GM12891 (cell line): ENCODE measurements around the gene FAM227A.

Experiments used
- PAX5 ChIP-seq: IDR thresholded peaks from 2 replicates; pipeline ENCODE4 v1.6.1; 2011; ENCODE audit warnings: low read length, moderate library complexity, mild to moderate bottlenecking; ENCODE audit not compliant: insufficient read depth, severe bottlenecking
- POLR2A ChIP-seq: IDR thresholded peaks from 2 replicates; pipeline ENCODE4 v1.6.1; 2011; ENCODE audit warnings: low read depth, low read length, control low read depth
- POLR2AphosphoS5 ChIP-seq: IDR thresholded peaks from 2 replicates; pipeline ENCODE4 v1.6.1; 2011; ENCODE audit warnings: low read depth, low read length, control low read depth
- POU2F2 ChIP-seq: IDR thresholded peaks from 2 replicates; pipeline ENCODE4 v1.6.1; 2011; ENCODE audit warnings: low read depth, mild to moderate bottlenecking, control low read depth, low read length, moderate library complexity
- SPI1 ChIP-seq: IDR thresholded peaks from 2 replicates; pipeline ENCODE4 v1.6.1; 2011; ENCODE audit warnings: low read depth, low read length, control low read depth
- TAF1 ChIP-seq: IDR thresholded peaks from 2 replicates; pipeline ENCODE4 v1.6.1; 2011; ENCODE audit warnings: low read depth, low read length, control low read depth

DNA sequence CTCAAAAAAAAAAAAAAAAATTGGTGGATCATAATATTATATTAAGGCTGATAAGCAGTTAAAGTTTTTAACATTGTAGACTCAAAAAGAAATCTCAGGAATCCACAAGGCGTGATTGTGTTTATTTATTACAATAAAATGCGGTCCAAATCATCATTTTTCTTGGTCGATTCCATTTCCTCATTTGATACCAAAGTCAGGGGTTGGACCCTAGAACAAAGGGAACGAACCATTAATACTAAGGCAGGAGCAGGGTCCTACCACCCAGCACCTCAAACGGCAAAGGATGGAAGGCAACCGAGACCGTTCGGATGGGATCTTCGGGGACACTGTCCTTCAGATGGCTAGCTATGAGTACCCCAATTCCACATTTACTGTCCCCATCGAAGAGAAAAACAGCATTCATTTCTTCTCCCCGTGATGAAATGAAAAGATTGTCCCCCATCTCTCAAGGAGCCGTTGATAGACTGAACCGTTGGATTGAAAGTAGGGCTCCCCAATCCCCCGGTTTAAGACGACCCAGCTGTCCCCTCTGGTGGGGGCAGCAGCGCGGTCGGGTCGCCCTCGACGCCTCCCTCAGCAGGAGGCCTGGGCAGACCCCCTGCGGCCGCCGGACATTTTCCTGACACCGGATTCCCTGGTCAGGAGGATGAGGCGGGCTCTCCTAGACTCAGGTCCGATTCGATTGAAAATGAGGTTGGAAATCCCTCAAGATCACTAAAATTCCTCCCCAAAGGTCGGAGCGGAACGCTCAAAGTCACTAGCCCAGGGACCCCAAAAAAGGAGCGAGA lies 86.8 kb downstream of the FAM227A start:
- TF ChIP-seq POLR2AphosphoS5 (no peak), POLR2A (no peak), TAF1 (no peak), POU2F2 (no peak), PAX5 (no peak), SPI1 (0 out of 2 replicates have a peak, but pooled peaks have one; percentile 46)
